ENCODE data around the gene SRP9.
"Not testable (repeated sequence)": the region's sequence is repeated elsewhere in the genome, so short reads cannot be mapped to it uniquely, and the experiment has no call there.

SRP9 gene

GRCh38 chr1:225789142-225789541 is 11.5 kb downstream of the SRP9 start:
- peaks cover 28% of the 10 kb centered on the region for H3K36me3 Mint-ChIP-seq
- not testable (repeated sequence) for H3K27ac Mint-ChIP-seq, H3K27me3 Mint-ChIP-seq, H3K4me3 Mint-ChIP-seq, H3K9me3 Mint-ChIP-seq
- H3K4me1 Mint-ChIP-seq: peaks cover 22% of the 10 kb centered on the region

GRCh38 chr1:225794954-225795353 is 17.3 kb downstream of the SRP9 start:
- Mint-ChIP-seq H3K4me3 (no peak overlapping the region), H3K9me3 (no peaks in the 10 kb centered on the region), H3K4me1 (no peaks in the 10 kb centered on the region), H3K27me3 (no peaks in the 10 kb centered on the region), H3K27ac (no peak overlapping the region), H3K36me3 (peaks cover 32% of the 10 kb centered on the region)

- not testable (repeated sequence) for H3K4me3 Mint-ChIP-seq
These were observed 18.5 kb downstream of the SRP9 start for GRCh38 chr1:225796097-225796496.

GRCh38 chr1:225801146-225801545 is 23.5 kb downstream of the SRP9 start:
- H3K9me3 Mint-ChIP-seq, H3K4me1 Mint-ChIP-seq, H3K27ac Mint-ChIP-seq, H3K27me3 Mint-ChIP-seq, H3K4me3 Mint-ChIP-seq, H3K36me3 Mint-ChIP-seq: not testable (repeated sequence)

More at GRCh38 chr1:225796097-225796496, 18.5 kb downstream of the SRP9 start:
- peaks cover 25% of the 10 kb centered on the region for H3K36me3 Mint-ChIP-seq
- H3K27ac Mint-ChIP-seq, H3K9me3 Mint-ChIP-seq, H3K27me3 Mint-ChIP-seq, H3K4me1 Mint-ChIP-seq: not testable (repeated sequence)

- Mint-ChIP-seq H3K27me3 (no peaks in the 10 kb centered on the region), H3K4me3 (no peak overlapping the region), H3K4me1 (peaks cover 10% of the 10 kb centered on the region), H3K9me3 (no peaks in the 10 kb centered on the region), H3K27ac (no peak overlapping the region), H3K36me3 (no peaks in the 10 kb centered on the region)
These were observed 28.6 kb downstream of the SRP9 start for GRCh38 chr1:225806249-225806648.

- H3K36me3 Mint-ChIP-seq, H3K27me3 Mint-ChIP-seq, H3K4me3 Mint-ChIP-seq, H3K9me3 Mint-ChIP-seq, H3K27ac Mint-ChIP-seq: not testable (repeated sequence)
- peaks cover 10% of the 10 kb centered on the region for H3K4me1 Mint-ChIP-seq
These were observed 29.1 kb downstream of the SRP9 start for GRCh38 chr1:225806736-225807135.

- Mint-ChIP-seq H3K27ac (no peak overlapping the region), H3K36me3 (no peaks in the 10 kb centered on the region), H3K4me3 (no peak overlapping the region), H3K27me3 (no peaks in the 10 kb centered on the region), H3K9me3 (no peaks in the 10 kb centered on the region), H3K4me1 (peaks cover 10% of the 10 kb centered on the region)
These were observed 30.5 kb downstream of the SRP9 start for GRCh38 chr1:225808136-225808535.

GRCh38 chr1:225809842-225810578 is 32.4 kb downstream of the SRP9 start, which contains the start of gene EPHX1:
Gene EPHX1 (plus strand): TSS chr1:225810124. CDS start chr1:225828730, 18,606 bp downstream.
- Mint-ChIP-seq H3K9me3 (no peaks in the 10 kb centered on the region), H3K4me3 (peak within 1 kb of the TSS; percentile 91), H3K27me3 (no peaks in the 10 kb centered on the region), H3K36me3 (no peaks in the 10 kb centered on the region), H3K4me1 (peaks cover 10% of the 10 kb centered on the region), H3K27ac (no peak within 1 kb of the TSS)

- not testable (repeated sequence) for H3K36me3 Mint-ChIP-seq, H3K27me3 Mint-ChIP-seq, H3K9me3 Mint-ChIP-seq, H3K27ac Mint-ChIP-seq
- H3K4me1 Mint-ChIP-seq: peaks cover 10% of the 10 kb centered on the region
- peak overlapping the region; percentile 80 for H3K4me3 Mint-ChIP-seq
These were observed 33.2 kb downstream of the SRP9 start for GRCh38 chr1:225810579-225811538.

GRCh38 chr1:225811622-225812487 is 34.2 kb downstream of the SRP9 start:
- no peaks in the 10 kb centered on the region for H3K9me3 Mint-ChIP-seq
- no peaks in the 10 kb centered on the region for H3K27me3 Mint-ChIP-seq
- H3K36me3 Mint-ChIP-seq: no peaks in the 10 kb centered on the region
- no peak overlapping the region for H3K4me3 Mint-ChIP-seq
- no peak overlapping the region for H3K27ac Mint-ChIP-seq
- peaks cover 10% of the 10 kb centered on the region for H3K4me1 Mint-ChIP-seq

GRCh38 chr1:225812488-225813213 is 35.0 kb downstream of the SRP9 start:
- H3K9me3 Mint-ChIP-seq: no peaks in the 10 kb centered on the region
- no peaks in the 10 kb centered on the region for H3K27me3 Mint-ChIP-seq
- H3K27ac Mint-ChIP-seq: no peak overlapping the region
- H3K4me3 Mint-ChIP-seq: no peak overlapping the region
- peaks cover 10% of the 10 kb centered on the region for H3K4me1 Mint-ChIP-seq
- no peaks in the 10 kb centered on the region for H3K36me3 Mint-ChIP-seq

- no peak overlapping the region for H3K27ac Mint-ChIP-seq
- H3K4me1 Mint-ChIP-seq: peaks cover 10% of the 10 kb centered on the region
- H3K4me3 Mint-ChIP-seq: no peak overlapping the region
- H3K36me3 Mint-ChIP-seq: no peaks in the 10 kb centered on the region
- no peaks in the 10 kb centered on the region for H3K9me3 Mint-ChIP-seq
- H3K27me3 Mint-ChIP-seq: no peaks in the 10 kb centered on the region
These were observed 35.8 kb downstream of the SRP9 start for GRCh38 chr1:225813214-225813964.

- Mint-ChIP-seq H3K36me3 (no peaks in the 10 kb centered on the region), H3K27me3 (no peaks in the 10 kb centered on the region), H3K9me3 (no peaks in the 10 kb centered on the region), H3K27ac (no peak overlapping the region), H3K4me3 (no peak overlapping the region), H3K4me1 (peaks cover 10% of the 10 kb centered on the region)
These were observed 36.8 kb downstream of the SRP9 start for GRCh38 chr1:225814381-225814780.

- not testable (repeated sequence) for H3K36me3 Mint-ChIP-seq, H3K27ac Mint-ChIP-seq, H3K9me3 Mint-ChIP-seq, H3K4me3 Mint-ChIP-seq, H3K4me1 Mint-ChIP-seq, H3K27me3 Mint-ChIP-seq
These were observed 37.5 kb downstream of the SRP9 start for GRCh38 chr1:225815090-225815489.
